Body of pancreas (tissue), 4 donors: ENCODE results near the gene IZUMO4.

Experiments
- CTCF ChIP-seq, 7 experiments: fragments of 450-650 bp in 4 of 7; fragments of 200-600 bp in 3 of 7; sonication (generic) in 3 of 7; IDR thresholded peaks; one replicate each; pipeline ENCODE4 v1.5.1; 2016 to 2019; ENCODE audit warnings: antibody characterized with exemption in 7 of 7
- POLR2A ChIP-seq, 3 donors: fragments of 450-650 bp; IDR thresholded peaks; one replicate each; pipeline ENCODE4 v1.6.1; 2016; ENCODE audit warnings: antibody characterized with exemption in 3 of 3, mild to moderate bottlenecking in 2 of 3

GRCh38 chr19:2050349-2050990 is 46.2 kb upstream of the IZUMO4 start:
- TF ChIP-seq CTCF (IDR thresholded peaks at IDR 0.05) (no peak), POLR2A (IDR thresholded peaks at IDR 0.05) (no peak)
